ENCODE results near the gene RAB3GAP1.

Gene RAB3GAP1

DNA sequence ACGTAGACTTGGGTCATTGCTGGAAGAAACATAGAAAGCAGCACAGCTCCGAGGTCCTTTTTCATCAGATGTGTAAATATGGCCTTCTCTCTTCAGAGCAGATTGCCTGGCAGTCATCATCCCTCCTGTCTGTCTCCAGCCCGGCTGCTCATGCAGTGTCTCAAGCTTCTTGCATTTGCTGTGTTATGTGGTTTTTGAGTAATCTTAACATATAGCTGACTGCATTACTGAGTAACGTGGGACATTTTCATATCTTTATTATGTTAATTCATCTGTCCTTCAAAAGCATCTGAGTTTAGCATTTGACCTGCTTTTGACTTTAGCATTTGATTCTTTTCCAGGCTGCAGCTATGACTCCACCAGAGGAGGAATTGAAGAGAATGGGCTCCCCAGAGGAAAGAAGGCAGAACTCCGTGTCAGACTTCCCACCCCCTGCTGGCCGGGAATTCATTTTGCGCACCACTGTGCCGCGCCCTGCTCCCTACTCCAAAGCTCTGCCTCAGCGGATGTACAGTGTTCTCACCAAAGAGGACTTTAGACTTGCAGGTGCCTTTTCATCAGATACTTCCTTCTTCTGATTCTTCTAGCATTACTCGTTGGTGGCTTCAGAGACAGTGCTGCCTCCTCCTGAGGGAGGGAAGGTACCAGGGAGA is 116.2 kb downstream of the RAB3GAP1 start:
- DNase-seq = no peak

GRCh38 chr2:135169900-135170753 is 118.0 kb downstream of the RAB3GAP1 start:
- no peak for DNase-seq

GRCh38 chr2:135174049-135174809 is 122.1 kb downstream of the RAB3GAP1 start:
- DNase-seq = no peak

GRCh38 chr2:135174810-135175093 is 122.7 kb downstream of the RAB3GAP1 start:
- no peak for DNase-seq

GRCh38 chr2:135175177-135175576 is 123.1 kb downstream of the RAB3GAP1 start:
- no peak for DNase-seq

DNA sequence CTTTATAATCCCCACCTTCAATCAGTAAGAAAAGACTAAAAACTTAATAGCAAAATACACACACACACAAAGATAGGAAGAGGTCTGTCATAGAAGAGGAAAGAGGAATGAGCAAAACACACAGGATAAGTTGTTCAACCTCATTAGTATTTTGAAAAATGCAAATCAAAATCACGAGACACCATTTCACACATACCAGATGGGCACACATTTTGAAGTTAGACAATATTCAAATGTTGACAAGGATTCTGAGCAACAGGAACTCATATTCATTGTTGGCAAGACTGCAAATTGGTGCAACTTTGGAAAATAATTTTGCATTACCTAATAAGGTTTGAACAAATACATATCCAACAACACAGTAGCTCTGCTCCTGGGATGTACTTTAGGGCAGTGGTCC is 127.6 kb downstream of the RAB3GAP1 start:
- no peak for DNase-seq

GRCh38 chr2:135182190-135182589 is 130.1 kb downstream of the RAB3GAP1 start:
- DNase-seq = no peak

DNA sequence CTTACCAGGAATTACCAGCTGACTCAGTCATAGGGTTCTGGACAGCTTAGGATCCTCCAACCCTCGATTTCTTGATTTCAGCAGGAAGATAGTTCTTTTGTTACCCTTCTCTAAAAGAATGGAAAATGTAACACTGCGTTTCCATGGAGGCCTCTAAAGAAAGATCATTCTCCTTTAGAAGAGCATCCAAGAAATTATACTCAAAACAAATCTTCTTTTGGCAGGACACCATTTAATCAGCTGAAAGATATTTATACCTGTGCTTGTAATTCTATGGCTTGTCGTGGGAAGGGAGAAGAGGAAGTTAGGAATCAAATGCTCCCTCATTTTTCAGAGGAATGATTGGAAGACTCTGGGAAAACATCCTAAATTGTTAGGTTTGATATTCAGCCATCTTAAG is 130.5 kb downstream of the RAB3GAP1 start:
- no peak for DNase-seq

- DNase-seq = peak; percentile 9
These were observed 131.7 kb downstream of the RAB3GAP1 start for GRCh38 chr2:135183822-135184221.

DNA sequence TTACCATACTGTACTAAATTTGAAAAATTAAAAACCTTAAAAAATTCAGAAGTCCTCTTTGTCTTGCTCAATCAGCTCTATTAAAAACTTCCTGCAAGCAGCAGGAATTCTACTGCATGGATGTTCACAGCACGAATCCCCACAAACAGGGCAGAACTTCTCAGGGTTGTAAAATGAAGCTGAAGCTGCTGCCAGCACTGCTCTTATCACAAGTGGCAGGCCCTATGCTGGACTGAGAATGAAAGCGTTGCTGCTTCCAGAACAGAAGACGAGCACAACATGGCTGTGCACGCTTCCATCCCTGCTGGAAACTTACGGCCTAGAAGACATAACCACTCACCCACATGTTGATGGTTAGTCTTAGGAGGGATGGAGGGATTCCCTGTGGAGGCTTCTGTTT is 134.0 kb downstream of the RAB3GAP1 start:
- DNase-seq = no peak

GRCh38 chr2:135187270-135187669 is 135.2 kb downstream of the RAB3GAP1 start:
- no peak for DNase-seq

DNA sequence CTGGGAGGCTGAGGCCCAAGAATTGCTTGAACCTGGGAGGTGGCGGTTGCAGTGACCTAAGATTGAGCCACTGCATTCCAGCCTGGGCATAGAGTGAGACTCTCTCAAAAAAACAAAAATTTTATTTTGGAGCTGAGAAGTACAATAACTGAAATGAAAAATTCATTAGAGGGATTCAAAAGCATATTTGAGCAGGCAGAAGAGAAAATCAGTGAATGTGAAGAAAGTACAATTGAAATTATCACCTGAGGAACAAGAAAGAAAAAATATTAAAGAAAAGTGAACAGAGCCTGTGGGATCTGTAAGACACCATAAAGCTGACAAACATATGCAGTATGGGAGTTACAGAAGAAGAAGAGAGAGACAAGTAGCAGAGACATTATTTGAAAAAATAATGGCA is 137.1 kb downstream of the RAB3GAP1 start:
- DNase-seq = no peak

- DNase-seq = peak; percentile 14
These were observed 138.7 kb downstream of the RAB3GAP1 start for GRCh38 chr2:135190799-135191198.

GRCh38 chr2:135198481-135198880 is 146.4 kb downstream of the RAB3GAP1 start:
- DNase-seq = no peak

DNA sequence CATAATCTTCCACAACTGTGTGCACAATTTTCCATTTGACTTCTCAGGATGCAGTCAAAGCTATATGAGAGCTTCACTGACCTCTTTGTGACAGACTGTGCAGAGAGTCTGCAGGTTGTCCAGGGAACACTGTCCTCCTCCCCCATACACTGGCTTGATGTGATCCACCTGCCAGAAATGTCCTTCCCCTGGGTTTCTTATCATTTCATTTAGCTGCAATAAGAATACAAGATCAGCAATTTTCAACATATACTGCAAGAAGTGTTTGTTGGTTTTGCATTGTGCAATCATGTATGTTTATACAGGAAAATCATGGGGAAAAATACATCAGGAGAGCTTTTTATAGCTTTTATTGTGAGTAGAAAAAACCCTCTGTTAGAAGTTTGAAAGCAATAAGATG is 150.7 kb downstream of the RAB3GAP1 start:
- no peak for DNase-seq

DNA sequence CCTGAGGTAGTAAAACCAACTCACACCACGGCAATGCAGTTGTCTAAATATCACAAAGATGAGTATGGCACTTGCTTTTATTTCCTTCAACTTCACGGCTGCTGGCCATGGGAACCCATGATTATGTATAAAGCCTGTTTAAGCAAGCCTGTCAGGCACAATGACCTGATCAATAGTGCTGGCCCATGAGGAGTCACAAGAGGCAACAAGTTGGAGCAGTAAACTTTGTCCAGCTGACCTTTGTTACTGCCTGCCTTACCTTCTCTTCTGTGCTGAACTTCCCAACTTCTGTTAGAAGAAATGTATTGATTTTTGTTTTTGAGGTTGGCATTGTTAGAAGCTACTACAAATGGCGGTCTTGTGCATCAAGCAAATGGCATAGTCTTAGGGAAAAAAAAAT is 151.9 kb downstream of the RAB3GAP1 start:
- no peak for DNase-seq

DNA sequence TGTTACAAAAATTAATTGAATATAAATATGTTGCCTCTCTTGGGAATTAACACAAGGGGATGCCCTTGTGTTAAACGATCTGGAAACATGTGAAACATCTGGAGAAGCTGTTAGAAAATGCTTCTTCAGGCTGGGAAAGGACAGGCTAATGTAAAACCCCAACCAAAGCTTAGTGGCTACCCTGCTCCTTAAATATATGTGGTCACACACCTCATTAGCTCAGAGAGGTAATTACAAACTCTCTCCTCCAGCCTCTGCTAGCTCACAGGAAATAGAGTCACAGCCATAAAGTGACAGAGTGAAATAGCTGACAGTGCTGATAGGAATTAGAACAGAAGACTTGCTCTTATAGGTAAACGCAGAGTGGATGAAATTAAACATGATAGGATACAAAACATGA is 155.9 kb downstream of the RAB3GAP1 start:
- no peak for DNase-seq

DNA sequence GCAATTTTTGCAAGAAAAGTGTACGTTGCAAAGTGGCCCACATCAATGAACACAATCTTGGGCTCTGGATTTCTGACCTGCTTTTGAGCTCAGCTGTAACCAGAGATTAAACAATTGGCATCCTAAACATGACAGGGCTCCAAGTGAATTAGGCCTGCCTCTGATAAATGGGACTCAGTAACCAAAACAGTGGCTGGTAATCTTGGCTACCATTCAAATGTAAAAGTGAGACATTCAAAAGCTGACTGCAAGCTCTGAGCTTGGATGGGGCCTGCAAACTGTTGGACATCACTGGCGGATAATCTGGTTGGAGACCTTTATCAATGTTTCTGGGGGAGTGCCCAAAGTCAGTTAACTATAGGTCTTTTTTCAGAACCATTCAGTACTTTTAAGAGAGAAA is 160.7 kb downstream of the RAB3GAP1 start:
- peak; percentile 4 for DNase-seq

DNA sequence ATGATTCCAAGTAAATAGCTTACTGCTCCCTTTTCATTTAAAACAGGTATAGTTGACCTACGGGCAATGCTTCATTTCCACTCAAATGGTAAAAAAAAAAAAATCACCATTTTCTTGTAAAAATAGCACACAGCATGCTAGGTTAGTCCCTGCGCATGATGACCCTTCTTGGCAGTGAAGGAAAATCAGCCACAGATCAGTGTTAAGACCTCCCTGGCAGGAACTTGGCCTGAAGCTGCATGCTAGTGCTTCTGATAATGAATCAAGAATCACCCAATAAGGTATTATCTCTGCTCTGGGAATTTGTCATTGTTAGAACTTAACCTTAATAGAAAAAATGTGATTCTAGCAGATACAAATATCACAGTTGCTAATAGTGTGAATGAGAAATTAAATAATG is 166.3 kb downstream of the RAB3GAP1 start:
- no peak for DNase-seq

- no peak for DNase-seq
These were observed 167.1 kb downstream of the RAB3GAP1 start for GRCh38 chr2:135219226-135219625.
